Measurements from ENCODE around the gene OR10G4. TPM values are rescaled to one million over a fixed set of nuclear protein-coding genes. Genes with fewer than 3 reads are reported as not detected.
"Not testable (repeated sequence)": the region's sequence is repeated elsewhere in the genome, so short reads cannot be mapped to it uniquely, and the experiment has no call there.

OR10G4 gene
- not detected for total RNA-seq
- long read RNA-seq: 0 reads

DNA sequence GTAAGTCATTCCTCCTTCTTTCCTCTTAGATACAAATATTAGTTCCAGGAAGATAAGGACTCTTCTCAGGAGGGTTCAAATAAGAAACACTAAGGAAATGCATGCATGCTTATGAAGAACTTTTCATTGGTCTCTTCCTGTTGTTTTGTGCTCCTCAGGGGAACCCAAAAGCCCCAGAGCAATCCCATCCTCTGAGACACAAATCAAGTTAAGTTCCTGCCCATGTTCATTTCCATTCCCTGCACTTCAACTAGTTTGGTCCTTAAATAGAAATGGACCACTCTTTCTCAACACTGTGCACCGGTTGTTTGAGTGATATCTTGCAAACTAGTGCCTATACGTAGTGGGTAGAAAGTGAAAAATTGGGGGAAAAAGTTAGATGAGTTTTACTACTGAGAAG, at the start of gene OR10G4:
Gene OR10G4 (plus strand): TSS at position 301 of the 400 bp plus-strand sequence. CDS start 2,578 bp downstream, outside the sequence.
- DNase-seq (no peak), ATAC-seq (no peak)
- intact Hi-C loops (cut with DNase I): no loop called here

- ATAC-seq: no peak
- intact Hi-C loops (cut with DNase I): no loop called here
- no peak for DNase-seq
Measured at GRCh38 chr11:123973816-123974215, 39.0 kb upstream of the OR10G4 start.

DNA sequence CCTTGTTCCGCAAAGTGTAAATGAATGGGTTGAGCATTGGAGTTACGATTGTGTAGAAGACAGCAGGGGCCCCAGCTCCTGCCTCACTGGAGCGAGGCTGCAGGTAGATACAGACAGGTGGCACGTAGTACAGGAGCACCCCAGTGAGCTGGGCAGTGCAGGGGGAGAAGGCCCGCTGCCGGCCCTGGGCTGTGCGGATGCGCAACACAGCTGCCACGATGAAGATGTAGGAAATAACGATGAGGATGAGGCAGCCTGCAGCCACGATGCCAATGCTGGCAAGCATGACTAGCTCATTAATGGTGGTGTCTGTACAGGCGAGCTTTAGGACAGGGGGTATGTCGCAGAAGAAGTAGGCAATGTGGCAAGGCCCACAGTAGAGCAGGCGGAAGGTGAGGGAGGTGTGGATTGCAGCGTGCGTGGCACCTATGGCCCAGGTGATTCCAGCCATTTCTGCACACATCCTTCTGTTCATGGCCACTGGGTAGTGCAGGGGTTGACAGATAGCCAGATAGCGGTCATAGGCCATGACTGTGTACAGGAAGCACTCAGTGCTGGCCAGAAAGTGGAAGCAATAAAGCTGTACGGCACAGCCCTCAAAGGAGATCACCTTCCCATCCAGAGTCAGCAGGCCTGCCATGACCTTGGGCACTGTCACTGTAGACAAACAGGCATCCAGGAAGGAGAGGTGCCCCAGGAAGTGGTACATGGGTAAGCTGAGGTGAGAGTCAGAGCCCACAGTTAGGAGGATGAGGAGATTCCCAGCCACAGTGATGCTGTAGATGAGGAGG, 35.8 kb upstream of the OR10G4 start:
- DNase-seq: no peak
- no peak for ATAC-seq
- intact Hi-C loops (cut with DNase I): no loop called here

GRCh38 chr11:123977731-123978347, 35.0 kb upstream of the OR10G4 start, which contains the start of gene OR10S1:
TSS of gene OR10S1 (minus strand) at chr11:123977781. CDS start at chr11:123977664, 117 bp downstream.
- DNase-seq (no peak), ATAC-seq (no peak)
- intact Hi-C loops (cut with DNase I): no loop called here

- DNase-seq: no peak
- intact Hi-C loops (cut with DNase I): no loop called here
- ATAC-seq: no peak
Measured at GRCh38 chr11:123979311-123979710, 33.5 kb upstream of the OR10G4 start.

GRCh38 chr11:123995119-123995518, 17.7 kb upstream of the OR10G4 start, which contains the start of gene OR10G6:
TSS of gene OR10G6 (minus strand) at chr11:123995161. CDS start at chr11:123995161, 0 bp downstream.
- ATAC-seq: no peak
- intact Hi-C loops (cut with DNase I): no loop called here
- no peak for DNase-seq

- intact Hi-C loops (cut with DNase I); DNase-seq; ATAC-seq: not testable (repeated sequence)
Measured at GRCh38 chr11:124015837-124016236, 3.0 kb downstream of the OR10G4 start.

GRCh38 chr11:124026498-124026897, 13.7 kb downstream of the OR10G4 start, which contains the start of gene OR10G8:
TSS of gene OR10G8 (plus strand) at chr11:124026798. CDS start at chr11:124029623, 2,825 bp downstream.
- no peak for ATAC-seq
- intact Hi-C loops (cut with DNase I): no loop called here
- no peak for DNase-seq

- intact Hi-C loops (cut with DNase I): no loop called here
- DNase-seq: no peak
- no peak for ATAC-seq
Measured at GRCh38 chr11:124036666-124037065, 23.9 kb downstream of the OR10G4 start.

GRCh38 chr11:124039557-124039956, 26.8 kb downstream of the OR10G4 start:
- intact Hi-C loops (cut with DNase I): no loop called here
- no peak for ATAC-seq

DNA sequence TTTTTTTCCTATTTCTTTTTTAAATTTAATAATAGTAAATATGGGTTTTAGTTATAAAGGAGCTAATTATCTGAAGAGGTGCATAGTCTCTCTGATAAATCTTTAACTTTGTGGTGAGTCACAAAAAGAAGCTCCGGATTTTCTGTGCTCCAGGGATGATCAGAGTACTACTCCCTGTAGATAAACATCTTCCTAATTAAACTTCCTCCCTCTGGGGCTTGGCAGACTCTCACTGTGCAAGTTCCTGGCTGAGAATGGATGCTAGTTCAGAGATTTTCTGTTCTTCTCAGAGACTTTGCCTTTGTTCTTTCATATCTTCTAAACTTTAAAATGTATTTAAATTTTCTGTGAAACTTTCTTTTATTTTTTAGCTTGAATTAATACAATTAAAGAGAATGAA, 28.5 kb downstream of the OR10G4 start, which contains the start of gene OR10G7:
Gene OR10G7 (minus strand): TSS at position 72 of the 400 bp plus-strand sequence. CDS start 2,324 bp downstream, outside the sequence.
- ATAC-seq (no peak), DNase-seq (no peak)
- intact Hi-C loops (cut with DNase I): no loop called here

More at GRCh38 chr11:124039557-124039956, 26.8 kb downstream of the OR10G4 start:
- DNase-seq: no peak

GRCh38 chr11:124043420-124043819, 30.6 kb downstream of the OR10G4 start:
- DNase-seq (no peak), ATAC-seq (no peak)
- intact Hi-C loops (cut with DNase I): no loop called here

- intact Hi-C loops (cut with DNase I): no loop called here
- DNase-seq (no peak), ATAC-seq (no peak)
Measured at GRCh38 chr11:124050748-124051147, 38.0 kb downstream of the OR10G4 start.

DNA sequence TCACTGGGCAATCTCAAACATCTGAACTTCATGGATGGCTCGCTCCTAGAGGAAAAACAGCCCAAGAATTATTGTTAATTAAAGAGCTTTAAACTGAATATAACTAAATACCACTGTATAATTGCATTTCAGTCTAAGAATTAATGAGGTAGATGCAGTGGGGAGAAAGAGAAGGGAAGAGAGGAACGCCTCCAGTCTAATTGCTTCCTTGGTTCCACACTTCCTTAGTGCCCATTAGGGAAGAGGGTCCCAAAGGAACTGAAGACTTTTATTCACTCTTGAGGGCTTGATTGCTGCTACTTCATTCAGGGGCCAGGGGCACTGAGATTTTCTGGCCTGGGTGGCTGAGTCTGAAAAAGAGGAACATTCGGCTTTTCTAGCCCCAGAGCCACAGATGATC, 40.2 kb downstream of the OR10G4 start:
- ATAC-seq: no peak
- intact Hi-C loops (cut with DNase I): no loop called here
- DNase-seq: no peak

Other genes starting within 250 kb of the OR10G4 start
- not detected for gene OR6M1, start 206.6 kb upstream of the OR10G4 start, total RNA-seq
- gene TMEM225, start 127.3 kb upstream of the OR10G4 start, total RNA-seq: not detected
- gene OR8D4, start 110.8 kb upstream of the OR10G4 start, total RNA-seq: under 1 TPM in 1 of 2 donors, not detected in 1; 0.37 TPM
- under 1 TPM in 1 of 2 donors, not detected in 1; 0.24 TPM for gene OR4D5, start 73.4 kb upstream of the OR10G4 start, total RNA-seq
- not detected for gene OR6T1, start 69.2 kb upstream of the OR10G4 start, total RNA-seq
- gene OR10S1, start 35.2 kb upstream of the OR10G4 start, total RNA-seq: not detected
- gene OR10G6, start 17.8 kb upstream of the OR10G4 start, total RNA-seq: not detected
- not detected for gene OR10G9, start 10.0 kb downstream of the OR10G4 start, total RNA-seq
- not detected for gene OR10G8, start 13.8 kb downstream of the OR10G4 start, total RNA-seq
- gene OR10G7, start 28.3 kb downstream of the OR10G4 start, total RNA-seq: not detected
- 1 to 10 TPM; 5.4 to 7.6 TPM for gene VWA5A, start 102.5 kb downstream of the OR10G4 start, total RNA-seq
- gene OR10D3, start 170.3 kb downstream of the OR10G4 start, total RNA-seq: not detected
- not detected for gene OR8G1, start 228.1 kb downstream of the OR10G4 start, total RNA-seq
- gene OR8G5, start 243.4 kb downstream of the OR10G4 start, total RNA-seq: not detected